ACC112 (cell line): ENCODE results near the gene BYSL.

ENCODE experiments used
- H2AFZ ChIP-seq: fragments of 200-600 bp; sonication (generic); one replicate; pipeline ENCODE4 v1.6.0; 2017; ENCODE audit warnings: antibody characterized with exemption, low read length; ENCODE audit not compliant: unreplicated experiment
- H3K27ac ChIP-seq: fragments of 200-600 bp; sonication (generic); 2 replicates; pipeline ENCODE4 v1.5.1; 2014; ENCODE audit warnings: low read depth, mild to moderate bottlenecking, antibody characterized with exemption, low read length, moderate library complexity
- H3K27me3 ChIP-seq: fragments of 200-600 bp; sonication (generic); 2 replicates; pipeline ENCODE4 v1.6.1; 2014; ENCODE audit warnings: mild to moderate bottlenecking, antibody characterized with exemption, low read length, moderate library complexity, mixed read lengths; ENCODE audit not compliant: insufficient read depth
- H3K36me3 ChIP-seq: fragments of 200-600 bp; sonication (generic); 2 replicates; pipeline ENCODE4 v1.6.1; 2016; ENCODE audit warnings: mild to moderate bottlenecking, antibody characterized with exemption, low read length, moderate library complexity, mixed read lengths; ENCODE audit not compliant: insufficient read depth
- H3K4me1 ChIP-seq: fragments of 200-600 bp; sonication (generic); one replicate; pipeline ENCODE4 v1.6.1; 2016; ENCODE audit warnings: low read length, mixed read lengths; ENCODE audit not compliant: insufficient read depth, unreplicated experiment, control insufficient read depth
- H3K4me3 ChIP-seq: fragments of 200-600 bp; sonication (generic); 2 replicates; pipeline ENCODE4 v1.5.1; 2014; ENCODE audit warnings: mild to moderate bottlenecking, low read depth, low read length
- H3K79me2 ChIP-seq: fragments of 200-600 bp; sonication (generic); one replicate; pipeline ENCODE4 v1.6.0; 2016; ENCODE audit warnings: low read length; ENCODE audit not compliant: control insufficient read depth, unreplicated experiment, insufficient read depth

The BYSL gene

DNA sequence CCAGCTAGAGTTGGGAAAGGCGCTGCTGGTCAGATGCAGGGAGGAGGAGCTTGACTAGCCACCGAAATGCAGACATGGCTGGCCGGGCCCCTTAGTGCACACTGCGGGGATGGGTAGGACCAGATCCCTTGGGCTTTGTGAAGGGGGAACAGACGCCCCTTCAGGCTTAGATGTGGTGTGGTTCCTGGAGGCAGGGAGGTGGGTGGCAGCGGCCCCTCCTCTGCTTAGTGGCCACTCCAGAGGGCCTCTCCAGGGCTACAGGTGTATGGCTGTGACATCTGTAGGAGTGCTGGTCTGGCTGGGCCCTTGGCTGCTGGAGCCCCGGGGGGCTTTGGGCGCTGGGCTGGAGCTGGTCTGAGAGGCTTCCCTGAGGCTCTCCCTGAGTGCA, 14.4 kb downstream of the BYSL start:
- Histone ChIP-seq H2AFZ (no peak overlapping the region), H3K27ac (peak overlapping the region; percentile 21; the same call in 1 of the 2 replicates), H3K27me3 (no peaks in the 10 kb centered on the region), H3K79me2 (peaks cover 57% of the 10 kb centered on the region), H3K4me1 (peaks cover 71% of the 10 kb centered on the region), H3K4me3 (no peak overlapping the region), H3K36me3 (peaks cover 40% of the 10 kb centered on the region)

- no peaks in the 10 kb centered on the region for H3K27me3 ChIP-seq
- no peak overlapping the region for H3K4me3 ChIP-seq
- H3K4me1 ChIP-seq = peaks cover 71% of the 10 kb centered on the region
- H3K27ac ChIP-seq = peak overlapping the region; percentile 63
- H2AFZ ChIP-seq = no peak overlapping the region
- peaks cover 63% of the 10 kb centered on the region for H3K79me2 ChIP-seq
- peaks cover 36% of the 10 kb centered on the region for H3K36me3 ChIP-seq
Measured at GRCh38 chr6:41936073-41936837, 15.0 kb downstream of the BYSL start.

DNA sequence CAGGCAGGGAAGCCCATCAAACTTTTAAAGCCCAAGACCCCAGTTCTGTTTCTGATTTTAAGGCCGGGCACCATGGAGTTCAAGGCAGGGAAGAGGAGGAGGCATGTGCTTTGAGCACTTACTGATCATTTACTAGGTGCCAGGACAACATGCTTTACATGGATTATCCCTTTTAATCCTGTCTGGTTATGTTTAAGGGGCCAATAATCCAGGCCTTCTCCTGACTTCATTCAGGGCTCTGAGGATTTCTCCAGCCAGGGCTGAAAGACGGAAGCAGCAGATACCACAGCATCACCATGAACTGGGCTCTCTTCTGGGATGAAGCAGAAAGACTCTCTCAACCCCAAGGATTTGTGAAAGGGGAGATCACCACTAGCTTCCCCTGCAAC, 16.2 kb downstream of the BYSL start:
- peaks cover 66% of the 10 kb centered on the region for H3K79me2 ChIP-seq
- peaks cover 25% of the 10 kb centered on the region for H3K36me3 ChIP-seq
- H2AFZ ChIP-seq = no peak overlapping the region

DNA sequence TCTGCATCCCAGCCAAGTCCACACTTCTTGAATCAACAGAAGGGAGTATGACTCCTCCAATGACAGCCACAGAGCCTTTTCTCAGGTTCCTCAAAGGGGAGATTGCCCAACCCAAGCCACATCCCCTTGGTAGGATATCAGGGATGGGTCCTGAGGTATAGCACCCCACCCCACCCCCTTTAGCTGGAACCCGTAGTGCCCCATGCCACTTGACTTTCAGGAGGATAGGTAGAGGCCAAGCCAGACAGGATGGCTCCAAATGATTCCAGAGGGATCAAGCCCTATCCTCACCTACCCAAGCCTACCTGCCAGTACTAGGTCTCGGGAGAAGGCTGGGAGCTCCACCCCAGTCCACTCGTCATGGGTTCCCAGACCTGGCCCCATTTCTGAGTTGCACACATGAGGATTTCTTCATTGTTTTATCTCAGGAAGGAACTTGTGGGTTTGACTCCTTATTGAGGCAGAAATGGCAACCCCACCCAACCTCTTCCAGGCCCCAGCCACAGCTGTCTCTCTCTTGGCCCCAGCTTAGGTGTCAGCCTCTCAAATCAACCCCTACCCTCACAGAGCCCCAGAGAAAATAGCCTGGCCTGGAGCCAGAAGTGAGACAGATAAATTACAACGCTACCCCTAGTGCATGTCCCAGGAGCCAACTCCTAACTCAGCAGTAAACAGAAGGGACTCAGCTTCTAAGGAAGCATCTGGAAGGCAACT, 16.7 kb downstream of the BYSL start:
- H2AFZ ChIP-seq = no peak overlapping the region
- peaks cover 21% of the 10 kb centered on the region; the same call in 1 of the 2 replicates for H3K36me3 ChIP-seq
- peaks cover 68% of the 10 kb centered on the region for H3K4me1 ChIP-seq
- peaks cover 66% of the 10 kb centered on the region for H3K79me2 ChIP-seq
- peak overlapping the region; percentile 99 for H3K4me3 ChIP-seq
- H3K27ac ChIP-seq = peak overlapping the region; percentile 63
- no peaks in the 10 kb centered on the region for H3K27me3 ChIP-seq

More for the DNA sequence above, 16.2 kb downstream of the BYSL start:
- Histone ChIP-seq H3K4me3 (no peak overlapping the region), H3K27me3 (no peaks in the 10 kb centered on the region), H3K27ac (peak overlapping the region; percentile 63), H3K4me1 (peaks cover 65% of the 10 kb centered on the region)

GRCh38 chr6:41938590-41939175, 17.4 kb downstream of the BYSL start:
- peak overlapping the region; percentile 99 for H3K4me3 ChIP-seq
- peak overlapping the region; percentile 63 for H3K27ac ChIP-seq
- H3K79me2 ChIP-seq = peaks cover 66% of the 10 kb centered on the region
- H3K4me1 ChIP-seq = peaks cover 70% of the 10 kb centered on the region
- H3K36me3 ChIP-seq = peaks cover 21% of the 10 kb centered on the region; the same call in 1 of the 2 replicates
- no peak overlapping the region for H2AFZ ChIP-seq
- H3K27me3 ChIP-seq = no peaks in the 10 kb centered on the region

DNA sequence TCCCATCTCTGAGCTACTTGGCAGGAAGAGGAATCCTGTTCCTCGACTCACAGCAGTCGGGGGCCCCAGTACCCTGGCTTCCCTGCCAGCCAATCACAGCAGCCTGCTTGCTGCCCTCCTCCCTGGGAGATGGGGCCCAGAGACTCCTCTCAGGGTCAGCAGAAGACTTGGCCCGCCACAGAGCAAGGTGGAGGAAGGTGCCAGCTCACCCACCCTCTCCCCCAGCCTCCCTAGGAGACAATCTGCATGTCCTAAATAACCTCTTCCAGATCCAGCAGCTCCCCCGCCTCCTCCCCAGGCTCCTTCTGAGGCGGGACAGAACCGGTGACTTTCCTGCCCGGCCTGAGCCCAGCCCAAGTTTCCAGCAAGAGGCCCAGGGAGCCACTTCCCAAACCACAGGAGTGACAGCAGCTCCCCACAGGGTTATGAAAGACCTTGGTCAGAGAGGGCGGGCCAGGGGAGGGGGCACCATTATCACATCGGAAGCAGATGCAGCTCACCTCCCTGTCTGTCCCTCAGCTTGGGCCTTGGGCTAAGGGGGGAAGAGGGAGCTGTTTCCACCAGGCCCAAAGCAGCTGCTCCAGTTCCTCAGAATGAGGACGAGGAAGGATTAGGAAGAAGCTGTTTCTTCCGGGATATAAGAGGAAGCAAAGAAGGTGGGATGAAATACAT, 18.0 kb downstream of the BYSL start:
- Histone ChIP-seq H3K36me3 (peaks cover 16% of the 10 kb centered on the region; the same call in 1 of the 2 replicates), H3K4me3 (peak overlapping the region; percentile 99), H3K27me3 (no peaks in the 10 kb centered on the region), H3K79me2 (peaks cover 62% of the 10 kb centered on the region), H2AFZ (no peak overlapping the region), H3K27ac (peak overlapping the region; percentile 63), H3K4me1 (peaks cover 67% of the 10 kb centered on the region)

DNA sequence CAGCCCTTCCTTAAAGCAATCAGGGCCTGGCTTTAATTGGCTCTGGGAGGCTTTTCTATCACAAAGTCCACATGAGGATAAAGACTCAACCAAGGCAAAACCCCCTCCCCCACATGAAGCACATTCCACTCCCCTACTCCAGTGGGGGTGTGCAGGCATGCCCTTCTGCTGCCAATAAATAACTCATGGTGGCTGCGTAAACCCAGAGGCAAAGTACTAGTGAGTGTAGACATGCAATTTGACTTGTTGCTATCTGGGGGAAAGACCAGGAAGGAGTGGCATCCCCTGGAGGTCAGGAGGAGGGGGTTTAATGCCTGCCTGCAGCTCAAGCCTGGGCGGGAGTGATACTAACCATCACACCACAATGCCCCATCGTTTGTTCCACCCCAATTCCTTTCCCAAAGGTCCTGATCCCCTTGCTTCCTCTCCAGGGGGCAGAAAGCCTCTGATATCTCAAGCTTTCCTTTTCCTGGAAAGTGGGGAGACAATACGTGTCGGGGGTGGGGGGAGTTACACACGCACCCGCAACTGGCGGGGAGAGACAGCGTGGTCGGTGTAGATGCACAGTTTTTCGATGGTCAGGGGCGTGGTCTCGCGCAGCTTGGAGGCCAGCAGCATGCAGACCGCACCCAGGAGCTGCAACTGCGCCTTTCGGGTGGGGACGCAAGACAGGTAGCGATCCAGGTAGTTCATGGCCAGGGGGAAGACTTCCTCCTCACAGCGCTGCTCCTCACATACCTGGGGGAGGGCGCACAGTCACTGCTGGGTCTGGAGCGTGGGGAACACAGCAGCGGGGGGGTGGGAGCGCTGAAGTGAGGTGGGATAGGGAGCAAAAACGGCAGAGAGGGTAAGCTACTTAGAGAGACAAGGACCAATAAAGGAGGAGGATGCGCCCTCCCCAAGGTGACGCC, 18.8 kb downstream of the BYSL start:
- Histone ChIP-seq H3K4me1 (peaks cover 59% of the 10 kb centered on the region), H3K79me2 (peaks cover 65% of the 10 kb centered on the region), H3K27ac (peak overlapping the region; percentile 63), H3K36me3 (peaks cover 12% of the 10 kb centered on the region; the same call in 1 of the 2 replicates), H3K4me3 (peak overlapping the region; percentile 99), H3K27me3 (no peaks in the 10 kb centered on the region), H2AFZ (no peak overlapping the region)

DNA sequence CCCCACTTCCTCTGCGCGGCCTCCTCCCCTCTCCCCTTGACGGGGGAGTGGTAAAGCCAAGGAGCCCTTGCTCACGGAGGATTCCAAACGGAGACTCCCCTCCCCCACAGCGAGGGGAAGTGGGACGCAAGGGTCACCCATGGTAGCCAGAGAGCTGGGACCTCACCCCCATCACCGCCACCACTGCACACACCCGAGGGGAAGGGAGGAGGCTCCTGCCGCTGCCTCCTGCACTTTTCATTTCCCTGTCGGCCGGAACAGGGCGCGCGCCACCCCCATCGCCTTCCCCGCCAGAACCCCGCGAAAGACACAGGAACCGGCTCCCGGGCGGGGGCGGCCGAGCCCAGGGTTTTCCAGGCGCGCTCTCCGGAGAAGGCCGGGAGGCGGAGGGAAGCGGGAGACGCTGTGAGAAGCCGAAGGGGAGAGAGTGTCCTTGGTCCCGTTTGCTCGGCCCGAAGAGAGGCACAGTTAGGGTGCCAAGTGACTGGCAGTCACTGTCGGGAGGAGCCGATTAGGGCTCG, 19.5 kb downstream of the BYSL start:
- Histone ChIP-seq H3K4me3 (peak overlapping the region; percentile 99), H3K27ac (peak overlapping the region; percentile 63), H3K79me2 (peaks cover 58% of the 10 kb centered on the region), H3K36me3 (peaks cover 4% of the 10 kb centered on the region; the same call in 1 of the 2 replicates), H3K27me3 (no peaks in the 10 kb centered on the region), H3K4me1 (peaks cover 52% of the 10 kb centered on the region), H2AFZ (peak overlapping the region; percentile 53)

DNA sequence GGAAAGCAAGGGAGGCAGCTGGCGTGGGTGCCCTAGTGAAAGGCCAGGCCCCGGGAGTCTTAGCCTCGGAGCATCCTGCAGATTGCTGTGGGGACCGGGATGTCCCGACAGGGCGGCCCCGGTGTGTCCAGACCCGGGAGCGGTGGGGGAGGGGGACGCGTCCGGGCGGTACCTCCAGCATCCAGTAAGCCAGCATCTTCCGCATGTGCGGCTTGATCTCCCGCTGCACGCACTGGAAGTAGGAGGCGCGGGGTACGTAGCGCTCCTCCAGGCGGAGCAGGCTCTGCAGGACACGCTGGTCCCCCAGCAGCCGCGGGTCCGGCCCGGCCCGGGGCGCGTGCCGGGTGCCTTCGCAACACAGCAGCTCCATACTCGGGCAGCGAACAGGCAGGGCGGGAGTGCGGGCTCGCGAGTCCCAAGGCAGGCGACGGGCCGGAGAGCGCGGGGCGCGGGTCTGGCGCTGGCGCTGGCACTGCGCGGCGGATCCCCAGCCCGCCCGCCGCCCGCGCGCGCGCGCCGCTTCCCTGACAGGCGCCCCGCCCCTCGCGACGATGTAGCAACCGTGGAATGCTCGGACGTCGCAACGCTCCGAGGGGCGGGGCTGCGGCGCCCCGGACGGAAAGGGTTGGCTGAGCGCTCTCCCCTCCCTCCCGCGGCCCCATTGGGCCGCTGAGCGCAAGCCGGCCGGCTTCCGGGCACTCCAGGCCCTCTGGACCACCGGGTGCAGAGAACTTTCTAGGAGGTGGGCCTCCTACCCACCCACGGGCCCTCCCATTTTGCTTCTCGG, 20.2 kb downstream of the BYSL start, which contains the start of gene CCND3:
CCND3 (minus strand) TSS at position 529 of the 787 bp plus-strand sequence; CDS start at position 370, 159 bp downstream.
- Histone ChIP-seq H3K4me3 (peak within 1 kb of the TSS; percentile 99), H3K36me3 (peaks cover 4% of the 10 kb centered on the region; the same call in 1 of the 2 replicates), H3K27ac (peak within 1 kb of the TSS; percentile 63), H3K79me2 (peaks cover 56% of the 10 kb centered on the region), H3K27me3 (no peaks in the 10 kb centered on the region), H2AFZ (peak within 1 kb of the TSS; percentile 53), H3K4me1 (peaks cover 47% of the 10 kb centered on the region)
